HG03196 (cell line): Measurements from ENCODE around the gene TTC12.

Experiments
- ATAC-seq: cut with Tn5 transposase; IDR thresholded peaks from one replicate; pipeline ENCODE4 v1.9.1; 2021; ENCODE audit not compliant: unreplicated experiment

The TTC12 gene

GRCh38 chr11:113319085-113319484 lies 4.7 kb downstream of the TTC12 start:
- no peak for ATAC-seq

- ATAC-seq: no peak
Observed at GRCh38 chr11:113322158-113322557, 7.8 kb downstream of the TTC12 start.

- no peak for ATAC-seq
Observed at GRCh38 chr11:113324250-113324649, 9.9 kb downstream of the TTC12 start.

- no peak for ATAC-seq
Observed at GRCh38 chr11:113329725-113330124, 15.3 kb downstream of the TTC12 start.

- ATAC-seq: no peak
Observed at GRCh38 chr11:113331441-113331840, 17.1 kb downstream of the TTC12 start.

- no peak for ATAC-seq
Observed at GRCh38 chr11:113332023-113332422, 17.6 kb downstream of the TTC12 start.

- no peak for ATAC-seq
Observed at GRCh38 chr11:113332638-113333329, 18.4 kb downstream of the TTC12 start.

- ATAC-seq: peak; percentile 59
Observed at GRCh38 chr11:113334183-113334582, 19.8 kb downstream of the TTC12 start.

GRCh38 chr11:113338730-113339129 lies 24.3 kb downstream of the TTC12 start:
- no peak for ATAC-seq

- no peak for ATAC-seq
Observed at GRCh38 chr11:113339929-113340589, 25.7 kb downstream of the TTC12 start.

- ATAC-seq: no peak
Observed at GRCh38 chr11:113341388-113342165, 27.2 kb downstream of the TTC12 start.

- no peak for ATAC-seq
Observed at GRCh38 chr11:113345978-113346377, 31.6 kb downstream of the TTC12 start.

- ATAC-seq: no peak
Observed at GRCh38 chr11:113349528-113349927, 35.1 kb downstream of the TTC12 start.

- ATAC-seq: no peak
Observed at GRCh38 chr11:113350336-113351067, 36.1 kb downstream of the TTC12 start.

GRCh38 chr11:113351068-113351450 lies 36.7 kb downstream of the TTC12 start:
- no peak for ATAC-seq

GRCh38 chr11:113351480-113351879 lies 37.1 kb downstream of the TTC12 start:
- no peak for ATAC-seq

- ATAC-seq: no peak
Observed at GRCh38 chr11:113356203-113356602, 41.8 kb downstream of the TTC12 start.

- no peak for ATAC-seq
Observed at GRCh38 chr11:113363406-113363805, 49.0 kb downstream of the TTC12 start.

- ATAC-seq: no peak
Observed at GRCh38 chr11:113363996-113364641, 49.7 kb downstream of the TTC12 start.

- ATAC-seq: no peak
Observed at GRCh38 chr11:113365895-113366294, 51.5 kb downstream of the TTC12 start.

GRCh38 chr11:113369411-113369810 lies 55.0 kb downstream of the TTC12 start:
- ATAC-seq: no peak
